HG02798 (cell line): ENCODE results near the gene ABCD3.
"Not testable (repeated sequence)": the region's sequence is repeated elsewhere in the genome, so short reads cannot be mapped to it uniquely, and the experiment has no call there.

Experiments used
- ATAC-seq: cut with Tn5 transposase; IDR thresholded peaks from one replicate; pipeline ENCODE4 v1.9.1; 2021; ENCODE audit warnings: mild to moderate bottlenecking; ENCODE audit not compliant: unreplicated experiment, poor library complexity

ABCD3 gene

GRCh38 chr1:94543893-94544635 lies 125.9 kb downstream of the ABCD3 start:
- no peak for ATAC-seq

- no peak for ATAC-seq
Observed at GRCh38 chr1:94544706-94545490, 126.7 kb downstream of the ABCD3 start.

- no peak for ATAC-seq
Observed at GRCh38 chr1:94549706-94550105, 131.5 kb downstream of the ABCD3 start.

GRCh38 chr1:94550396-94550795 lies 132.2 kb downstream of the ABCD3 start:
- ATAC-seq = no peak

DNA sequence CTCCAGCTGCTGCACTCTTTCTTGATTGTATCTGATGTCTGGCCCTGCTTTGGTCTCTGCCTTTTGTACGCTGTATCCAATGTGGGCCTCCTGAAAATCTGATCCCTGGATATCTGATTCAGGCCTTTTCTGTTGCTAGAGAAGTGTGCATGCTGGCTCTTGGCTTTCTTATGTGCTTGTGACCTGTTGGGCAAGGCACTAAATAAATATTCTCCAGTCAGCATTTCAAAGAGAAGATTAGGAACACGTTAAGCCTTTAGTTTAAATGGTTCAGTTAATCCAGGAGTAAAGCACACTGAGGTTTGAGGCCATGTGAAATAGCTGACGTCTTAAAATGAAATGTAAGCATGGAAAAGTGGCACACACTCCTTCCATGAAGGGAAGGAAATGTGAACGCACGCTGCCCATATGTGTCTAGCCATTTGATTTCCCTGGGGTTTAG lies 132.6 kb downstream of the ABCD3 start:
- no peak for ATAC-seq

GRCh38 chr1:94551449-94551848 lies 133.3 kb downstream of the ABCD3 start:
- ATAC-seq = no peak

- no peak for ATAC-seq
Observed at GRCh38 chr1:94552071-94552586, 133.9 kb downstream of the ABCD3 start.

GRCh38 chr1:94553323-94553730 lies 135.1 kb downstream of the ABCD3 start:
- ATAC-seq = no peak

GRCh38 chr1:94553931-94554330 lies 135.7 kb downstream of the ABCD3 start:
- no peak for ATAC-seq

DNA sequence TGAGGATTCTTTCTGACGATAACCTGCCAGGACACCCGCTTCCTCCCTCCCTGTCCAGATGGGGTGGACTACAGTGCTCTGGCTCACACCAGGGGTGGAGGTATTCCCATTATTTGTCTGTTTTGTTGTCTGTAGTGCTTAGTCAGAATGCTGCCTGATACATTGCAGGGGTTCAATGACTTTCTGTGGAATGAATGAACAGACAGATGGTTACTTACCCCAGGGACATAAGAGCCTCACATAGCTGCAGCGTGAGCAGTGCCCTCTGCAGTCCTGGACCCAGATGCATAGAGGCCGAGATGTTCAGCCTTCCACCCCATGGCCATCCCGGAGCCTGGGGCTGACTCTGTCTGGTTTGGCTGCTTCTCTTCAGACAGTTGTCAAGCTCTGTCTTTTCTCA lies 136.4 kb downstream of the ABCD3 start:
- no peak for ATAC-seq

DNA sequence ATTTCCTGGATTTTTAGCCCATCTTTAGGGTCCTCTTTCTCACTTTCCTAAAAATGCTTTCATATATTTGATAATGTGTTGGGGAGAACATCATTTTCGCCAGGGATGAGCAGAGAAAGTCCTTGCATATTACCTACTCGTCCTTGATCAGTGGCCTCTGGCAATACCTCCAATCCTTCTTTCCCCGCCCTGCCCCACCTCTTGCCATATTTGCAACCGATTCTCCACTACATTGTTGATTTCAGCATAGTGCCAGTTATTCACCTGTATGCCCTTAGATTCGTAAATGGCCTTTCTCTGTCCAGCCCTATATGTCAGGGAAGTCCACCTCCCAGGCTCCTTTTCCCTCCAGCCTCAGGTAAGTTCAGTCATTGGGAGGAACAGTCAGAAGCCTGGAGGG lies 136.9 kb downstream of the ABCD3 start:
- ATAC-seq = no peak

GRCh38 chr1:94559921-94560320 lies 141.7 kb downstream of the ABCD3 start:
- no peak for ATAC-seq

DNA sequence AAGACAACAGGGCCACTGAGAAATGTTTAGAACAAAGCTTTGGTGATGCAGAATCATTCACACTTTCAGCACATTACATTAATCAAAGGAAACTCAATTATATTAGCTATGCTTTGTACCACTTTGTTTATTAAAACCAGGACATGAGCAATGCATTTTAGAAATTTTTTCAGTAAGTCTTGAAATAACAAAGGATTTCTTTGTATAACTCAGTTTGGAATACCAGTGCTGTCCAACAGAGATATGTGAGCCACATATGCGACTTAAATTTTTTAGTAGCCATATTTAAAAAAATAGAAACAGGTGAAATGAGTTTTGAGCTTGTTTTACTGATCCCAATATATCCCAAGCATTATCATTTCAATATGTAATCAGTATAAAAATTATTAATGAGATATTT lies 142.1 kb downstream of the ABCD3 start:
- ATAC-seq = no peak

DNA sequence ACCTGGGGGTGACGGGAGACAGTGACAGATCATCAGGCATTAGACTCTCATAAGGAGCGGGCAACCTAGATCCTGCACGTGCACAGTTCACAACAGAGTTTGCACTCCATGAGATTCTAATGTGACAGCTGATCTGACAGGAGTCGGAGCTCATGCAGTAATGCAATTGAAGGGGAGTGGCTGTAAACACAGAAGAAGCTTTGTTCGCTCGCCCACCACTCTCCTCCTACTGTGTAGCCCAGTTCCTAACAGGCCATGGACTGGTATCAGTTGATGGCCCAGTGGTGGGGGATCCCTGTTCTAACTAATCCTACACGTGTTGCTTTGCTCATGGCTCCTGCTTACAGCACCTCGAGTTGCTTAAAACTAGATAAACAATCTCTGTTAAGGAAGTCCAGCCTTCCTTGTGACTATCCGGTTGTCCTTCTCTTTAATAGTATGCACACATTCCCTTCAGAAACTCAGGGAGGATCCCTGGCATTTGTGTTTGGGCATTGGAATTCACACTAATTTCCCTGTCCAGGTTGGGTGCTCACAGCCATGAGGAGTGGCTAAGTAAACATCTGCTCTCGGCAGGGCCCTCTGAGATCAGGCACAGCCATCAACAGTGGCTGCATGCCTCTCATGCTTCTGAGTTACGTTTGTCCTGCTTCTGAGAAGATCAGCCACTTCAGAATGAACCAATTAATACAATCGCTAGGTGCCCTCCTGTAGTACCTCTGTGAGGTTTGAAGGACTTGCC lies 144.5 kb downstream of the ABCD3 start:
- ATAC-seq = no peak

DNA sequence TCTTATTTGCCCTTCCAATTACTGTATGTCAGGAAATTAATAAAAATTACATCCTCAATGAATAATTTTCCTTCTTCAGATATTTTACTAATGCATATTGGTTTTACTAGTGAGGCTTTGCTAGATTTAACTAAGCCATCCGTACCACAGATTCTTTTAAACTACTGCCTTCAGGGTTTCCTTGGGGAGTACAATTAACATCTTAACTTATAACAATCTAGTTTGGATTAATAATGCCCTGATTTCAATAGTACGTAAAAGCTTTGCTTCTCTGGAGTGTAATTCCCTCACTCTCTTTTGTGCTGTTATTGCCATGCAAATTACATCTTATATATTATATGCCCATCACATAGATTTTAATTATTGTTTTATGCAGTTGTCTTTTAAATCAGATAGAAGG lies 147.7 kb downstream of the ABCD3 start:
- ATAC-seq = no peak

GRCh38 chr1:94566436-94566835 lies 148.2 kb downstream of the ABCD3 start:
- ATAC-seq = not testable (repeated sequence)

DNA sequence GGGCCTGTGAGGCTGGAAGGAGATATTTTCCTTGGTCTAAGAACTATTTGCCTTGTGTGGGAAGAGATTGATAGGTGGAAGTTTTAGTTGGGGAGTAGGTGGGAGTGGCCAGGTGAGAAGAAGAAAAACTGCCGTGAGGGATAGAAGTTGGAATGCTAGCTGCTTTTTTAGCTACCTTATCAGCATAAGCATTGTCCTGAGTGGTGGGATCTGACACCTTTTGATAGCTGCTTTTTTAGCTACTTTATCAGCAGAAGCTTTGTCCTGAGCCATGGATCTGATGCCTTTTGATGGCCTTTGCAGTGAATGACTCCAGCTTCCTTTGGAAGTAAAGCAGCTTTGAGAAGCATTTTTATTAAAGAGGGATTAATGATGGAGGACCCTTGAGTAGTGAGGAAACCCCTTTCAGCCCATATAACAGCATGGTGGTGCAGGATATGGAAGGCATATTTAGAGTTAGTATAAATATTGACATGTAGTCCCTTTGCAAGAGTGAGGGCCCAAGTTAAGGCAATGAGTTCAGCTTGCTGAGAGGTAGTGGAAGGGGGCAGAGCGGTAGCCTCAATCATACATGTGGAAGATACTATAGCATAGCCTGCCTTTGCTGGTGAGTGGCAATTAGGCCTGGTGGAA lies 149.9 kb downstream of the ABCD3 start:
- ATAC-seq = not testable (repeated sequence)
